ENCODE results near the gene CYP21A2. TPM values are rescaled to one million over a fixed set of nuclear protein-coding genes. Genes with fewer than 3 reads are reported as not detected.
A peak's percentile ranks its signal among the peaks of the same experiment; 100 is the strongest.

CYP21A2 gene
- total and polyA plus RNA-seq, 10 of the 15 experiments (the other 5 are each of a cell fraction or from before 2014, with no cell fraction given), result 0.04 to 0.92 (median 0.23) TPM; not detected in 7

DNA sequence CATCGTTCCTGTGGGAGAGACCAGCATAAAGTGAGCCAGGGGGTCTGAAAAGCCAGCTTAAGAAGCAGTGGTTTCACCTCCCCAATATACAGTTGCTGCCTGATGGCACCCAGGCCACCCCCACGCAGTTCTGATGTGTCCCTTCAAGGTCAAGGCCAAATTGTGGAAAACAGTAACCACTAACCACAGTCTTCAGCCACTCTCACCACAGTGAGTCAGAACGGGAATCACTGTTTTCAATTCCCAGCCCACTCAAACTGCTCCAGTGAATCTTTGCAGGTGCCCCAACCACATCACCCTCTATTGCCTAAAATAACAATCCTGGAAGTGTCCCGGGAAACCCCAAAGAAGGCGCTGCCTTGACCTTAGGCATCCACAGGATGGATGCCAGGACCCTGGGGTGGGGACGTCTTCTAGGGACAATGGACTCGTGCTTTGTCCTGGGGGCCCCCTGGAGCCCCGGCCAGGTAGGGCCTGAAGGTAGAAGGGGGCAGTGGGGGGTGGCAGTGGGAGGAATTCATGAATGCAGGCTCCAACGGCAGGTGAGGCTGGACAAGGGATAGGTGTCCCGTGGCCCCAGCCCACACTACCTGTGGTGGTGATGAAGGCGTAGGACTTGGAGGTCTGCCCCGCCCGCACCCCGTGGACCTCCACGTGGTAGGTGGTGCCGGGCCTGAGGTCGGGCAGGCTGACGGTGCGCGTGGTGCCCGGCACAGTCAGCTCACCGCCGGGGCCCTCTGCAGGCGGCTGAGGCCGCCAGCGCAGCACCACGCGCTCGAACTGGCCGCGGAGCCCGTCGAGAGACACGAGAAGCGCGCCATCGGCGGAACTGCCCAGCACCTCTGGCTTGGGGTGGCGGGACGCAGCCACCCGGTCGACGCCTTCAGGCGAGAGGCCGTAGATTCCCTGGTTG, 48.7 kb downstream of the CYP21A2 start:
- ATAC-seq (peak; percentile 74), FAIRE-seq (peak; percentile 77), DNase-seq (ENCODE audit: low read depth, low spot score) (peak; percentile 63)
- BruUV-seq (replicated peaks), result no TSS peak
- ChIA-PET CTCF (no interaction called here), SMC1A (ENCODE audit: uncharacterized antibody, unreplicated experiment) (no interaction called here), POLR2A (no interaction called here), RAD21 (ENCODE audit: unreplicated experiment) (no interaction called here)
- no peak overlapping the region for H2AFZ ChIP-seq (ENCODE audit: control insufficient read depth, low read depth, low read length)
- H3K9me3 ChIP-seq (replicated peaks; ENCODE audit: control insufficient read depth, insufficient read depth, low read length), result no peaks in the 10 kb centered on the region
- no peak overlapping the region for H3K4me2 ChIP-seq (ENCODE audit: control insufficient read depth, insufficient read depth)
- intact Hi-C loops (cut with micrococcal nuclease; ENCODE audit: unreplicated experiment) (loop anchor here (2.0 kb wide), 1 partner anchor 68 kb away; the partner anchor contains the start of gene PPT2), in situ Hi-C loops (cut with MboI) (no loop called here)
- no peaks in the 10 kb centered on the region for H4K20me1 ChIP-seq (ENCODE audit: control insufficient read depth, insufficient read depth)
- WGBS (ENCODE audit: insufficient coverage, insufficient replicate concordance, low lambda C conversion rate, missing lambda C conversion rate), result 28% methylated on average over 34 of the region's 45 CpGs
- no peak overlapping the region for H3K4me3 ChIP-seq
- no peak overlapping the region for H3K9ac ChIP-seq (ENCODE audit: control insufficient read depth, insufficient read depth, low read length)
- H3K27me3 ChIP-seq (replicated peaks in 1 of 2; ENCODE audit: control insufficient read depth in 2 of 2, insufficient read depth in 2 of 2, low read length in 1 of 2), result peaks cover 3 to 8% of the 10 kb centered on the region in 2 experiments
- no peaks in the 10 kb centered on the region for H3K36me3 ChIP-seq (ENCODE audit: control insufficient read depth in 2 of 2, insufficient read depth in 2 of 2, low read length in 1 of 2)
- no peaks in the 10 kb centered on the region for H3K79me2 ChIP-seq (ENCODE audit: control insufficient read depth, insufficient read depth, low read length)
- peaks cover 16% of the 10 kb centered on the region for H3K4me1 ChIP-seq (ENCODE audit: control insufficient read depth, insufficient read depth, low read length)
- no peak overlapping the region for H3K27ac ChIP-seq (ENCODE audit: control insufficient read depth, insufficient read depth)
- peak in 1 of 2 experiments; percentile 26; a peak in 1 of 4 replicates for TF ChIP-seq ETV6 (conservative IDR thresholded peaks at IDR 0.05 in 1 of 2, IDR thresholded peaks at IDR 0.05 in 1 of 2; ENCODE audit: borderline replicate concordance in 1 of 2, low read depth in 1 of 2)
- TF ChIP-seq SP1 (IDR thresholded peaks at IDR 0.05; ENCODE audit: low read depth, low read length), result peak; percentile 8
- peak; percentile 94 for TF ChIP-seq IRF4 (IDR thresholded peaks at IDR 0.05; ENCODE audit: low read depth, low read length)
- peak; percentile 98 for TF ChIP-seq EED (IDR thresholded peaks at IDR 0.05; ENCODE audit: low read depth)
- TF ChIP-seq, protein P1, sequence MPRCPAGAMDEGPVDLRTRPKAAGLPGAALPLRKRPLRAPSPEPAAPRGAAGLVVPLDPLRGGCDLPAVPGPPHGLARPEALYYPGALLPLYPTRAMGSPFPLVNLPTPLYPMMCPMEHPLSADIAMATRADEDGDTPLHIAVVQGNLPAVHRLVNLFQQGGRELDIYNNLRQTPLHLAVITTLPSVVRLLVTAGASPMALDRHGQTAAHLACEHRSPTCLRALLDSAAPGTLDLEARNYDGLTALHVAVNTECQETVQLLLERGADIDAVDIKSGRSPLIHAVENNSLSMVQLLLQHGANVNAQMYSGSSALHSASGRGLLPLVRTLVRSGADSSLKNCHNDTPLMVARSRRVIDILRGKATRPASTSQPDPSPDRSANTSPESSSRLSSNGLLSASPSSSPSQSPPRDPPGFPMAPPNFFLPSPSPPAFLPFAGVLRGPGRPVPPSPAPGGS (IDR thresholded peaks at IDR 0.05; ENCODE audit: borderline replicate concordance, insufficient read depth, low read depth, low read length, poor library complexity, severe bottlenecking), result peak; percentile 46
- TF ChIP-seq, protein P2, sequence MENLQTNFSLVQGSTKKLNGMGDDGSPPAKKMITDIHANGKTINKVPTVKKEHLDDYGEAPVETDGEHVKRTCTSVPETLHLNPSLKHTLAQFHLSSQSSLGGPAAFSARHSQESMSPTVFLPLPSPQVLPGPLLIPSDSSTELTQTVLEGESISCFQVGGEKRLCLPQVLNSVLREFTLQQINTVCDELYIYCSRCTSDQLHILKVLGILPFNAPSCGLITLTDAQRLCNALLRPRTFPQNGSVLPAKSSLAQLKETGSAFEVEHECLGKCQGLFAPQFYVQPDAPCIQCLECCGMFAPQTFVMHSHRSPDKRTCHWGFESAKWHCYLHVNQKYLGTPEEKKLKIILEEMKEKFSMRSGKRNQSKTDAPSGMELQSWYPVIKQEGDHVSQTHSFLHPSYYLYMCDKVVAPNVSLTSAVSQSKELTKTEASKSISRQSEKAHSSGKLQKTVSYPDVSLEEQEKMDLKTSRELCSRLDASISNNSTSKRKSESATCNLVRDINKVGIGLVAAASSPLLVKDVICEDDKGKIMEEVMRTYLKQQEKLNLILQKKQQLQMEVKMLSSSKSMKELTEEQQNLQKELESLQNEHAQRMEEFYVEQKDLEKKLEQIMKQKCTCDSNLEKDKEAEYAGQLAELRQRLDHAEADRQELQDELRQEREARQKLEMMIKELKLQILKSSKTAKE (IDR thresholded peaks at IDR 0.05; ENCODE audit: low read depth, poor library complexity, severe bottlenecking), result no peak
- TF ChIP-seq MTA3 (IDR thresholded peaks at IDR 0.05; ENCODE audit: borderline replicate concordance, low read length), result peak; percentile 90; the same call in 1 of the 2 replicates
- peak; percentile 99 for TF ChIP-seq NR2F1 (conservative IDR thresholded peaks at IDR 0.05)
- peak; percentile 74 to 86 for TF ChIP-seq BHLHE40 (IDR thresholded peaks at IDR 0.05; ENCODE audit: borderline replicate concordance in 1 of 2, low read depth in 2 of 2, low read length in 1 of 2)
- peak; percentile 89 for TF ChIP-seq IKZF1 (conservative IDR thresholded peaks at IDR 0.05)
- 0 out of 2 replicates have a peak, but pooled peaks have one; percentile 50 for TF ChIP-seq CREB1 (IDR thresholded peaks at IDR 0.05; ENCODE audit: low read depth)
- peak; percentile 80; the same call in 1 of the 2 replicates for TF ChIP-seq ZBED1 (IDR thresholded peaks at IDR 0.05; ENCODE audit: borderline replicate concordance)
- TF ChIP-seq LARP7 (IDR thresholded peaks at IDR 0.05), result no peak
- TF ChIP-seq CHD4 (IDR thresholded peaks at IDR 0.05), result no peak
- TF ChIP-seq MTA2 (IDR thresholded peaks at IDR 0.05; ENCODE audit: low read depth), result peak; percentile 66
- TF ChIP-seq TCF12 (IDR thresholded peaks at IDR 0.05; ENCODE audit: low read depth, low read length), result 0 out of 2 replicates have a peak, but pooled peaks have one; percentile 58
- peak; percentile 95 for TF ChIP-seq NFIC (IDR thresholded peaks at IDR 0.05; ENCODE audit: low read depth, low read length)
- TF ChIP-seq EGR1 (IDR thresholded peaks at IDR 0.05; ENCODE audit: borderline replicate concordance in 1 of 2, low read depth in 2 of 2, low read length in 2 of 2), result peak in 1 of 2 experiments; percentile 54; a peak in 2 of 3 replicates
- peak; percentile 85; the same call in 1 of the 2 replicates for TF ChIP-seq ESRRA (IDR thresholded peaks at IDR 0.05; ENCODE audit: low read length)
- TF ChIP-seq RAD51 (IDR thresholded peaks at IDR 0.05), result no peak
- no peak for TF ChIP-seq KLF5 (IDR thresholded peaks at IDR 0.05; ENCODE audit: partially characterized antibody)
- TF ChIP-seq STAT1 (conservative IDR thresholded peaks at IDR 0.05), result no peak
